Right atrium auricular region (tissue), 2 donors: ENCODE data around the gene STH. TPM values are rescaled to one million over a fixed set of nuclear protein-coding genes. Genes with fewer than 3 reads are reported as not detected.

Experiments
- DNase-seq: peaks from one replicate; pipeline ENCODE4 v3.0.0-alpha.2; 2019; ENCODE audit warnings: low spot score
- H3K27ac ChIP-seq, 2 donors: fragments of 200-600 bp; sonication (generic); 1 replicate in 1 of 2; 2 replicates in 1 of 2; pipeline ENCODE4 v1.5.1; 2016 to 2019
- H3K27me3 ChIP-seq, 2 donors: fragments of 200-600 bp; sonication (generic); one replicate each; pipeline versions ENCODE4 v1.5.1 to v1.6.0; 2017 to 2019
- H3K36me3 ChIP-seq: fragments of 200-600 bp; sonication (generic); one replicate; pipeline ENCODE4 v1.5.1; 2016
- H3K4me1 ChIP-seq, 2 donors: fragments of 200-600 bp; sonication (generic); one replicate each; pipeline versions ENCODE4 v1.5.1 to v1.6.0; 2017 to 2019
- H3K4me3 ChIP-seq, 2 donors: fragments of 200-600 bp; sonication (generic); 1 replicate in 1 of 2; 2 replicates in 1 of 2; pipeline ENCODE4 v1.5.1; 2017 to 2019; ENCODE audit warnings: mild to moderate bottlenecking in 1 of 2, moderate library complexity in 1 of 2
- H3K9me3 ChIP-seq, 2 donors: fragments of 200-600 bp; sonication (generic); one replicate each; pipeline ENCODE4 v1.5.1; 2019
- CTCF ChIP-seq, 2 donors: fragments of 200-600 bp; sonication (generic); IDR thresholded peaks; one replicate each; pipeline ENCODE4 v1.5.1; 2019; ENCODE audit warnings: antibody characterized with exemption in 2 of 2
- total RNA-seq, 2 donors: library from RNA; depleted of rRNA; stranded (reverse); fragments of >200 nt; gene quantifications; one replicate each; pipeline ENCODE4 v1.1.0, GENCODE V29; 2016

STH gene
- total RNA-seq, 2 donors from 2014 or later = not detected

GRCh38 chr17:45973946-45974859, 24.8 kb upstream of the STH start:
- peaks cover 0 to 8% of the 10 kb centered on the region in 2 donors for H3K4me1 ChIP-seq
- H3K27ac ChIP-seq = no peak overlapping the region
- no peak for DNase-seq

GRCh38 chr17:45974916-45975630, 24.0 kb upstream of the STH start:
- H3K36me3 ChIP-seq = no peaks in the 10 kb centered on the region
- H3K9me3 ChIP-seq = no peaks in the 10 kb centered on the region
- H3K27me3 ChIP-seq = no peaks in the 10 kb centered on the region
- no peak for DNase-seq
- H3K4me3 ChIP-seq = no peak overlapping the region
- TF ChIP-seq CTCF (IDR thresholded peaks at IDR 0.05) = no peak
- H3K4me1 ChIP-seq = peaks cover 0 to 8% of the 10 kb centered on the region in 2 donors
- H3K27ac ChIP-seq = no peak overlapping the region

More at GRCh38 chr17:45973946-45974859, 24.8 kb upstream of the STH start:
- no peaks in the 10 kb centered on the region for H3K27me3 ChIP-seq
- H3K4me3 ChIP-seq = no peak overlapping the region
- TF ChIP-seq CTCF (IDR thresholded peaks at IDR 0.05) = no peak
- H3K9me3 ChIP-seq = no peaks in the 10 kb centered on the region
- no peaks in the 10 kb centered on the region for H3K36me3 ChIP-seq

- TF ChIP-seq CTCF (IDR thresholded peaks at IDR 0.05) = no peak
- no peaks in the 10 kb centered on the region for H3K36me3 ChIP-seq
- no peaks in the 10 kb centered on the region for H3K9me3 ChIP-seq
- H3K4me3 ChIP-seq = no peak overlapping the region
- no peak for DNase-seq
- no peaks in the 10 kb centered on the region for H3K27me3 ChIP-seq
- H3K27ac ChIP-seq = no peak overlapping the region
- peaks cover 0 to 8% of the 10 kb centered on the region in 2 donors for H3K4me1 ChIP-seq
Observed at GRCh38 chr17:45975640-45976295, 23.3 kb upstream of the STH start.

- no peaks in the 10 kb centered on the region for H3K9me3 ChIP-seq
- no peaks in the 10 kb centered on the region for H3K36me3 ChIP-seq
- no peaks in the 10 kb centered on the region for H3K27me3 ChIP-seq
- H3K4me3 ChIP-seq = no peak overlapping the region
- H3K27ac ChIP-seq = no peak overlapping the region
- no peak for TF ChIP-seq CTCF (IDR thresholded peaks at IDR 0.05)
- no peak for DNase-seq
- H3K4me1 ChIP-seq = peaks cover 0 to 8% of the 10 kb centered on the region in 2 donors
Observed at GRCh38 chr17:45976391-45976754, 22.7 kb upstream of the STH start.

- Histone ChIP-seq H3K4me3 (no peak overlapping the region), H3K27ac (no peak overlapping the region), H3K4me1 (peaks cover 0 to 8% of the 10 kb centered on the region in 2 donors), H3K36me3 (no peaks in the 10 kb centered on the region), H3K9me3 (no peaks in the 10 kb centered on the region), H3K27me3 (no peaks in the 10 kb centered on the region)
- no peak for TF ChIP-seq CTCF (IDR thresholded peaks at IDR 0.05)
- DNase-seq = no peak
Observed at GRCh38 chr17:45976755-45977505, 22.1 kb upstream of the STH start.
